GM12875 (cell line): ENCODE data around the gene PTCHD1.

Experiments used
- H3K4me3 ChIP-seq: one replicate; pipeline ENCODE4 v1.5.1; 2011; ENCODE audit warnings: low read depth, low read length, control low read depth
- CTCF ChIP-seq: IDR thresholded peaks from 2 replicates; pipeline ENCODE4 v1.5.1; 2011; ENCODE audit warnings: low read depth, mild to moderate bottlenecking, control low read depth, inconsistent platforms, low read length, moderate library complexity, borderline replicate concordance; ENCODE audit not compliant: insufficient read depth

The PTCHD1 gene

GRCh38 chrX:23392195-23392594 is 57.5 kb downstream of the PTCHD1 start:
- no peak overlapping the region for H3K4me3 ChIP-seq
- no peak for TF ChIP-seq CTCF

GRCh38 chrX:23394421-23394820 is 59.8 kb downstream of the PTCHD1 start:
- H3K4me3 ChIP-seq, result no peak overlapping the region
- no peak for TF ChIP-seq CTCF

DNA sequence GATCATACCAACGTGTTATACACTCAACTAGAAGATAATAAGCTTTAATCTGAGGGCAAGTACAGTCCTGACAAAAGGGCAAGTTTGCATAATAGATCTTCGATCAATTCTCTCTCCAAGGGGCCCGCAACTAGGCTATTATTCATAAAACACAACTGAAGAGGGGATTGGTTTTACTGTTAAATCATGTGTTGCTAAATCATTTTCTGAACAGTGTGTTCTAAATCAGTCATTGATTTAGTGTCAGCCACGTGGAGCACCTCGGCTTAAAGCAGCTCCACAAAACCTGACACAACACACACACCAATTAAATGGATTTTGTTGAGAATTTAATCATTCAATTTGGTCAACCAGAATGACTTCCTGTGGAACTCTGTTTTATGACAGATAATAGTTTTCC is 61.6 kb downstream of the PTCHD1 start:
- TF ChIP-seq CTCF, result no peak
- H3K4me3 ChIP-seq, result no peak overlapping the region

- no peak for TF ChIP-seq CTCF
Measured at GRCh38 chrX:23398570-23398969, 63.9 kb downstream of the PTCHD1 start.

GRCh38 chrX:23403849-23404248 is 69.2 kb downstream of the PTCHD1 start:
- no peak for TF ChIP-seq CTCF
- H3K4me3 ChIP-seq, result no peak overlapping the region

More at GRCh38 chrX:23398570-23398969, 63.9 kb downstream of the PTCHD1 start:
- no peak overlapping the region for H3K4me3 ChIP-seq

DNA sequence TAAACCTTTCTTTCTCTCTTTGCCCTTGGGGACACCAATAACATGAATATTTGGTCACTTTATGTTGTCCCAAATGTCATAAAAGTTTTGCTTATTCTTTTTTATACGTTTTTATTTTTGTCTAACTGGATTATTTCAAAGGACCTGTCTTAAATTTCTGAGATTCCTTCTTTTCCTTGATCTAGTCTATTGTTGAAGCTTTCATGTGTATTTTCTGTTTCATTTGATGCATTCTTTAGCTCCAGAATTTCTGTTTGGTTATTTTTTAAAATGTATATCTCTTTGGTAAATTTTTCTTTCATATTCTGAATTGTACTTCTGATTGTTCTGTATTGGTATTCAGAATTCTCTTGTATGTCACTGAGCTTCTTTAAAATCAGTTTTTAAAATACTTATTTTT is 88.3 kb downstream of the PTCHD1 start:
- no peak overlapping the region for H3K4me3 ChIP-seq
- TF ChIP-seq CTCF, result no peak

DNA sequence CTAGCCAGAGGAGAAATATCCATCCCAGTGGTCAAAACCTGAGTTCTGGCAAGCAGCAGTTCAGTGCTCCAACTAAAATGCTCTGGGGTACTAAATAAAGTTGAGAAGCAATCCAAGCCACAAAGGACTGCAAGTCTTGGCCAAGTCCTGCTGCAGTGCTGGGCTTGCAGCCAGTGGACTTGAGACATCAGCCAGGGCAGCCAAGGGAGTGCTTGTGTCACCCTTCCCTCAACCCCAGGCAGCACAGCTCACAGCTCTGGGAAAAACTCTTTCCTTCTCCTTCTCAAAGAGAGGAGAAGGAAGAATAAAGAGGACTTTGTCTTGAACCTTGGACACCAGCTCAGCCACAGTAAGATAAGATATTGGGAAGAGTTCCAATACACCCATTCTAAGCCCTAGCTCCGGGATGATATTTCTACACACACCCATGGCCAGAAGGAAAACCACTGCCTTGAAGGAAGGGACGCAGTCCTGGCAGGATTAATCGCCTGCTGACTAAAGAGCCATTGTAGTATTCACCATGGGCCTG is 99.8 kb downstream of the PTCHD1 start:
- TF ChIP-seq CTCF, result no peak
- no peak overlapping the region for H3K4me3 ChIP-seq
